RCC 7860 (cell line): Measurements from ENCODE around the gene TSPEAR.
"Not testable (repeated sequence)": the region's sequence is repeated elsewhere in the genome, so short reads cannot be mapped to it uniquely, and the experiment has no call there.

Experiments used
- DNase-seq: peaks from one replicate; pipeline ENCODE4 v3.0.0-alpha.2; 2015; ENCODE audit warnings: low spot score
- FAIRE-seq: peaks from 2 replicates; lab custom pipeline; 2012; peaks lifted over from hg19 to GRCh38; lab: Jason Lieb, UNC

The TSPEAR gene

GRCh38 chr21:44612669-44613229, 98.6 kb downstream of the TSPEAR start:
- no peak for FAIRE-seq
- no peak for DNase-seq

GRCh38 chr21:44612029-44612486, 99.3 kb downstream of the TSPEAR start, which contains the start of gene KRTAP10-8:
KRTAP10-8 (plus strand) TSS chr21:44612079; CDS start chr21:44612101, 22 bp downstream.
- FAIRE-seq (no peak), DNase-seq (no peak)

- FAIRE-seq: no peak
- DNase-seq: no peak
These were observed 99.8 kb downstream of the TSPEAR start for GRCh38 chr21:44611551-44611950.

GRCh38 chr21:44610157-44610843, 101.1 kb downstream of the TSPEAR start:
- FAIRE-seq: not testable (repeated sequence)

GRCh38 chr21:44609193-44609592, 102.2 kb downstream of the TSPEAR start:
- no peak for FAIRE-seq
- DNase-seq: no peak

More at GRCh38 chr21:44610157-44610843, 101.1 kb downstream of the TSPEAR start:
- DNase-seq: not testable (repeated sequence)

GRCh38 chr21:44606495-44606894, 104.9 kb downstream of the TSPEAR start:
- FAIRE-seq (no peak), DNase-seq (no peak)

- no peak for FAIRE-seq
- DNase-seq: no peak
These were observed 107.5 kb downstream of the TSPEAR start for GRCh38 chr21:44603911-44604310.

- DNase-seq (no peak), FAIRE-seq (no peak)
These were observed 108.1 kb downstream of the TSPEAR start for GRCh38 chr21:44603109-44603875.

- DNase-seq: no peak
- FAIRE-seq: no peak
These were observed 108.9 kb downstream of the TSPEAR start for GRCh38 chr21:44602463-44602850.

GRCh38 chr21:44601596-44602462, 109.5 kb downstream of the TSPEAR start:
- DNase-seq: no peak
- FAIRE-seq: no peak

GRCh38 chr21:44601091-44601490, 110.3 kb downstream of the TSPEAR start:
- not testable (repeated sequence) for DNase-seq, FAIRE-seq

- not testable (repeated sequence) for DNase-seq, FAIRE-seq
These were observed 111.0 kb downstream of the TSPEAR start, which contains the start of gene KRTAP10-7 for GRCh38 chr21:44600118-44600978. KRTAP10-7 (plus strand) TSS chr21:44600597; CDS start chr21:44600622, 25 bp downstream.

- FAIRE-seq: no peak
These were observed 111.9 kb downstream of the TSPEAR start for GRCh38 chr21:44599264-44600029.

GRCh38 chr21:44598061-44598460, 113.3 kb downstream of the TSPEAR start:
- no peak for FAIRE-seq
- no peak for DNase-seq

More at GRCh38 chr21:44599264-44600029, 111.9 kb downstream of the TSPEAR start:
- no peak for DNase-seq

GRCh38 chr21:44596068-44596725, 115.2 kb downstream of the TSPEAR start:
- no peak for FAIRE-seq

GRCh38 chr21:44595524-44595923, 115.8 kb downstream of the TSPEAR start:
- FAIRE-seq (no peak), DNase-seq (no peak)

More at GRCh38 chr21:44596068-44596725, 115.2 kb downstream of the TSPEAR start:
- DNase-seq: peak; percentile 82

GRCh38 chr21:44594406-44594916, 116.9 kb downstream of the TSPEAR start:
- DNase-seq (no peak), FAIRE-seq (no peak)
